GM10266 (cell line): ENCODE measurements around the gene RRP8.

ENCODE experiments used
- DNase-seq: peaks from one replicate; pipeline ENCODE4 v3.0.0; 2012; ENCODE audit errors: extremely low spot score
- CTCF ChIP-seq: IDR thresholded peaks from 2 replicates; pipeline ENCODE4 v1.5.1; 2012; ENCODE audit warnings: mild to moderate bottlenecking, low read depth; ENCODE audit not compliant: control insufficient read depth, insufficient read depth; ENCODE audit errors: missing control alignments

RRP8 gene

GRCh38 chr11:6621711-6622211, 18.3 kb upstream of the RRP8 start:
- TF ChIP-seq CTCF, result no peak
- no peak for DNase-seq

DNA sequence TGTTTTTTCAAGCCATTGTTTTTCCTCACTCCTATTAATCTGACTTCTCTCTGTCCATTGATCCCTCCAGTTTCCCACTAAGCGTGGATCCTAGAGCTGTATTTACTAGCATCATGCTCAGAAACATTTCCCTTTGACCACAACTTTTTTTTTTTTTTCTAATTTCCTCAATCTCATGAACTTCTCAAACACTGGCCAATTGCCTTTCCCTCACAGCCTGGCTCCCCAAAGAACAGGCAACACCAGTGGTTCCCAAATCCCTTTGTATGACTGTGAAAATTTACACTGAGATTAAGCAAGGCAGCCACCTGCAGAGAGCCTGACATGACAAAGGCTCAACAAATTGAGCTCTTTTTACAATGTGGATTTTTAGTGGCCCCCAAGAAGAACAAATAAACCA, 17.2 kb upstream of the RRP8 start:
- no peak for TF ChIP-seq CTCF
- DNase-seq, result no peak

- DNase-seq, result peak; percentile 98
- no peak for TF ChIP-seq CTCF
Measured at GRCh38 chr11:6619004-6619745, 15.8 kb upstream of the RRP8 start, which contains the start of gene TPP1. TSS of gene TPP1 (minus strand) at chr11:6619422. CDS start at chr11:6619400, 22 bp downstream.

GRCh38 chr11:6618117-6619003, 14.9 kb upstream of the RRP8 start:
- TF ChIP-seq CTCF, result no peak
- DNase-seq, result no peak

DNA sequence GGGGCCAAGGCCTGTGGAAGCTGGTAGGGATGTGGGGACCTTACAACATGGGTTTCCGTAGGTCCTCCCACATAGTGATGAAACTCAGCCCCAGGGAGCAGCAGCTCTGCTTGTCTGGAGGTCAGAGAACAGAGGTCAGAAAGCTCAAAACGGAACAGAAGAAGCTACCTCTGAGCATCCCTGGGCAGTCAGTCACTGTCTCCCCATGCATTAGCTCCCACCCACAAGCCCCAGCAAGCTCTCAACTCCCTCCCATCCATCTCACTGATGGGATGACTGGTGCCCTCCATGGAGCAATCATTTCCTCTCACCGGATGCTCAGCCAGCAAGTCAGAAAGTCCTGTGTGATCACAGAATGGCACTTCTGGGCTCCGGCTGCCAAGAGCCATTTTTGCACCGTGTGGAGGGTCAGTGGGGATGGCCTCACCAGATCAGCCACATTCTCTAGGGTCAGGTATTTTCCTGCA, 13.9 kb upstream of the RRP8 start:
- DNase-seq, result no peak
- TF ChIP-seq CTCF, result no peak

GRCh38 chr11:6616596-6617250, 13.3 kb upstream of the RRP8 start:
- DNase-seq, result no peak
- TF ChIP-seq CTCF, result no peak
